Activated T-helper 9 cell treated with anti-CD3 and anti-CD28 coated beads, Interleukin-2, amount 50 U/mL, for 16 hours (primary cell): Measurements from ENCODE around the gene SLC38A7.
A peak's percentile ranks its signal among the peaks of the same experiment; 100 is the strongest.

Source experiments
- DNase-seq: peaks from one replicate; pipeline ENCODE4 v3.0.0-alpha.2; 2020; ENCODE audit warnings: low read depth

SLC38A7 gene

GRCh38 chr16:58636466-58636865 is 48.1 kb downstream of the SLC38A7 start:
- no peak for DNase-seq

- DNase-seq: no peak
These were observed 49.1 kb downstream of the SLC38A7 start for GRCh38 chr16:58635502-58635901.

GRCh38 chr16:58634265-58634802 is 50.2 kb downstream of the SLC38A7 start:
- DNase-seq: no peak

GRCh38 chr16:58629733-58630640 is 54.6 kb downstream of the SLC38A7 start, which contains the start of gene CNOT1:
Gene CNOT1, minus strand, starts transcription at chr16:58629826. Its CDS starts 30,489 bp downstream, at chr16:58599337.
- peak; percentile 95 for DNase-seq

GRCh38 chr16:58628845-58629732 is 55.5 kb downstream of the SLC38A7 start:
- DNase-seq: peak; percentile 41

GRCh38 chr16:58624209-58624608 is 60.4 kb downstream of the SLC38A7 start:
- DNase-seq: no peak

GRCh38 chr16:58620396-58620795 is 64.2 kb downstream of the SLC38A7 start:
- DNase-seq: no peak

- DNase-seq: no peak
These were observed 69.3 kb downstream of the SLC38A7 start for GRCh38 chr16:58615280-58615679.
